Right lobe of liver (tissue), 6 donors: ENCODE results near the gene SH3D21. TPM values are rescaled to one million over a fixed set of nuclear protein-coding genes. Genes with fewer than 3 reads are reported as not detected.

Source experiments
- ATAC-seq, 4 donors: fragments of 200-7000 bp; cut with Tn5 transposase; one replicate each; pipeline ENCODE4 v1.9.1; 2020; ENCODE audit warnings: mild to moderate bottlenecking in 4 of 4, moderate library complexity in 4 of 4
- DNase-seq, 3 donors: peaks; one replicate each; pipeline ENCODE4 v3.0.0-alpha.2; 2020
- H3K27ac ChIP-seq, 3 donors: fragments of 200-600 bp; one replicate each; pipeline ENCODE4 v1.8.0; 2022
- H3K27me3 ChIP-seq, 2 donors: fragments of 200-600 bp; one replicate each; pipeline ENCODE4 v1.8.0; 2022
- H3K36me3 ChIP-seq, 4 donors: fragments of 200-600 bp; sonication (generic) in 1 of 4; one replicate each; pipeline versions ENCODE4 v1.5.1 to v1.8.0; 2017 to 2022; ENCODE audit warnings: control low read depth in 1 of 4
- H3K4me1 ChIP-seq, 4 donors: fragments of 200-600 bp; sonication (generic) in 1 of 4; one replicate each; pipeline versions ENCODE4 v1.5.1 to v1.8.0; 2017 to 2022; ENCODE audit warnings: control low read depth in 1 of 4
- H3K4me3 ChIP-seq, 3 donors: fragments of 200-600 bp; one replicate each; pipeline ENCODE4 v1.8.0; 2022
- H3K9me3 ChIP-seq, 4 donors: fragments of 200-600 bp; sonication (generic) in 1 of 4; one replicate each; pipeline versions ENCODE4 v1.5.1 to v1.8.0; 2017 to 2022; ENCODE audit warnings: control low read depth in 1 of 4
- CTCF ChIP-seq, 4 donors: fragments of 200-600 bp in 3 of 4; fragments of 450-650 bp in 1 of 4; IDR thresholded peaks; one replicate each; pipeline versions ENCODE4 v1.5.1 to v1.8.0; 2016 to 2022; ENCODE audit warnings: antibody characterized with exemption in 4 of 4, mild to moderate bottlenecking in 2 of 4
- POLR2A ChIP-seq: fragments of 450-650 bp; IDR thresholded peaks from one replicate; pipeline ENCODE4 v1.6.1; 2017; ENCODE audit warnings: antibody characterized with exemption, mild to moderate bottlenecking
- WGBS: methylation state at CpG from one replicate; pipeline ENCODE4 v1.1.6; 2018; ENCODE audit warnings: low coverage, low lambda C conversion rate; ENCODE audit not compliant: insufficient coverage; ENCODE audit errors: missing lambda C conversion rate; 5-methylcytosine and 5-hydroxymethylcytosine counted together
- intact Hi-C, 2 donors: fragments of 100-400 bp; cut with DNase I; formaldehyde crosslinking; loops; one replicate each; pipeline versions ENCODE4 v1.11.2 to v1.14.1; 2022
- total RNA-seq, 6 experiments: library from RNA; depleted of rRNA in 2 of 6; stranded (reverse); fragments of >200 nt in 2 of 6; fragmentation: NEBNext Ultra II Directional in 3 of 6; extraction: Animal tissue kit (Norgen Biotek cat#: 25700) in 3 of 6; gene quantifications; one replicate each; pipeline versions ENCODE4 v1.1.0 to v1.2.4, GENCODE V29; 2016 to 2023
- donor health status: DM: no; HTN: yes; CAD: no.
- donor health status: DM: no; HTN: no; CAD: no.
- donor health status: DM: no; HTN: no; CAD: no.
- donor health status: DM: no; HTN: yes; CAD: no.
- donor health status: DM: no; HTN: yes; CAD: no.

The SH3D21 gene
- total RNA-seq, 6 experiments from 2014 or later = 0.50 to 5.1 (median 1.2) TPM

- no peak overlapping the region for H3K4me3 ChIP-seq
- peaks cover 0 to 71% (median 24%) of the 10 kb centered on the region in 4 donors for H3K36me3 ChIP-seq
- intact Hi-C loops = no loop called here
- DNase-seq = no peak
- no peaks in the 10 kb centered on the region for H3K9me3 ChIP-seq
- ATAC-seq = no peak
- WGBS = 52% methylated on average over 4 of the region's 13 CpGs
- no peak for TF ChIP-seq POLR2A
- TF ChIP-seq CTCF (IDR thresholded peaks at IDR 0.05) = no peak
- H3K27me3 ChIP-seq = no peaks in the 10 kb centered on the region
- H3K4me1 ChIP-seq = no peaks in the 10 kb centered on the region
- H3K27ac ChIP-seq = no peak overlapping the region
These were observed 46.1 kb downstream of the SH3D21 start for GRCh38 chr1:36352125-36352909.

GRCh38 chr1:36352910-36353878 lies 47.0 kb downstream of the SH3D21 start:
- Histone ChIP-seq H3K27ac (no peak overlapping the region), H3K4me3 (no peak overlapping the region), H3K4me1 (no peaks in the 10 kb centered on the region), H3K36me3 (peaks cover 0 to 71% (median 28%) of the 10 kb centered on the region in 4 donors), H3K9me3 (no peaks in the 10 kb centered on the region), H3K27me3 (no peaks in the 10 kb centered on the region)
- no peak for DNase-seq
- intact Hi-C loops = no loop called here
- TF ChIP-seq POLR2A (no peak), CTCF (IDR thresholded peaks at IDR 0.05) (no peak)
- 74% methylated on average over 8 of the region's 15 CpGs for WGBS
- ATAC-seq = no peak

- peaks cover 0 to 71% (median 27%) of the 10 kb centered on the region in 4 donors for H3K36me3 ChIP-seq
- intact Hi-C loops = no loop called here
- no peak for TF ChIP-seq POLR2A
- TF ChIP-seq CTCF (IDR thresholded peaks at IDR 0.05) = no peak
- H3K9me3 ChIP-seq = no peaks in the 10 kb centered on the region
- no peak overlapping the region for H3K4me3 ChIP-seq
- H3K4me1 ChIP-seq = no peaks in the 10 kb centered on the region
- ATAC-seq (no peak), DNase-seq (no peak)
- 97% methylated on average over 6 of the region's 11 CpGs for WGBS
- H3K27ac ChIP-seq = no peak overlapping the region
- no peaks in the 10 kb centered on the region for H3K27me3 ChIP-seq
These were observed 48.3 kb downstream of the SH3D21 start for GRCh38 chr1:36354486-36354885.

GRCh38 chr1:36355811-36356210 lies 49.6 kb downstream of the SH3D21 start:
- no peaks in the 10 kb centered on the region for H3K9me3 ChIP-seq
- DNase-seq = no peak
- intact Hi-C loops = no loop called here
- TF ChIP-seq POLR2A (no peak), CTCF (IDR thresholded peaks at IDR 0.05) (no peak)
- no peak overlapping the region for H3K27ac ChIP-seq
- peaks cover 0 to 71% (median 27%) of the 10 kb centered on the region in 4 donors for H3K36me3 ChIP-seq
- no peaks in the 10 kb centered on the region for H3K27me3 ChIP-seq
- WGBS = 85% methylated on average over 4 of the region's 4 CpGs
- H3K4me3 ChIP-seq = no peak overlapping the region
- H3K4me1 ChIP-seq = no peaks in the 10 kb centered on the region
- ATAC-seq = no peak
